WTC11 (cell line): Measurements from ENCODE around the gene RBFOX1. TPM values are rescaled to one million over a fixed set of nuclear protein-coding genes. Genes with fewer than 3 reads are reported as not detected.

ENCODE experiments used
- ATAC-seq: fragments of 200-7000 bp; cut with Tn5 transposase; 2 replicates; pipeline ENCODE4 v1.10.0; 2021; ENCODE audit warnings: mild to moderate bottlenecking, moderate library complexity
- CTCF ChIA-PET: fragments of 300-600 bp; sonication (Branson Sonifier 250); formaldehyde crosslinking; loops from one replicate; lab custom pipeline; 2021; ENCODE audit warnings: antibody characterized with exemption; lab: Charles Lee
- POLR2A ChIA-PET: fragments of 350-600 bp; sonication (Branson Sonifier 250); formaldehyde crosslinking; loops from one replicate; lab custom pipeline; 2021; ENCODE audit warnings: antibody characterized with exemption; lab: Charles Lee
- DNase-seq: peaks from one replicate; pipeline ENCODE4 v3.0.0; 2021; ENCODE audit warnings: low spot score
- H3K27ac Mint-ChIP-seq: 2 replicates; pipeline ENCODE4 v1.8.0; 2021; ENCODE audit warnings: mixed read lengths
- H3K27me3 Mint-ChIP-seq: 2 replicates; pipeline ENCODE4 v1.8.0; 2021; ENCODE audit warnings: low read depth, mild to moderate bottlenecking, moderate library complexity, mixed read lengths
- H3K36me3 Mint-ChIP-seq: 2 replicates; pipeline ENCODE4 v1.8.0; 2021; ENCODE audit warnings: mixed read lengths
- H3K4me1 Mint-ChIP-seq: 2 replicates; pipeline ENCODE4 v1.8.0; 2022; ENCODE audit warnings: mixed read lengths
- H3K4me3 Mint-ChIP-seq: 2 replicates; pipeline ENCODE4 v1.8.0; 2021; ENCODE audit warnings: mild to moderate bottlenecking, moderate library complexity, mixed read lengths
- H3K9me3 Mint-ChIP-seq: 2 replicates; pipeline ENCODE4 v1.8.0; 2021; ENCODE audit warnings: mixed read lengths
- ARID4B ChIP-seq: sonication (generic); formaldehyde crosslinking; IDR thresholded peaks from 2 replicates; pipeline ENCODE4 v1.8.0; 2023; ENCODE audit warnings: missing genetic modification reagents, mild to moderate bottlenecking, borderline replicate concordance
- ATF3 ChIP-seq: sonication (generic); formaldehyde crosslinking; conservative IDR thresholded peaks from 2 replicates; pipeline ENCODE4 v1.8.1; 2022; ENCODE audit warnings: mild to moderate bottlenecking, missing genetic modification reagents
- EMX1 ChIP-seq: fragments of 250-450 bp; sonication (Bioruptor Pico); IDR thresholded peaks from 2 replicates; pipeline ENCODE4 v1.8.0; 2021; ENCODE audit warnings: mild to moderate bottlenecking
- ERG ChIP-seq: fragments of 250-450 bp; sonication (Bioruptor Pico); IDR thresholded peaks from 2 replicates; pipeline ENCODE4 v1.8.0; 2021; ENCODE audit warnings: mild to moderate bottlenecking
- FOXP4 ChIP-seq: sonication (generic); formaldehyde crosslinking; IDR thresholded peaks from 2 replicates; pipeline ENCODE4 v1.8.0; 2022; ENCODE audit warnings: mild to moderate bottlenecking, missing genetic modification reagents
- HMGA2 ChIP-seq: fragments of 250-450 bp; sonication (Bioruptor Pico); IDR thresholded peaks from 2 replicates; pipeline ENCODE4 v1.4.0; 2021; ENCODE audit warnings: mild to moderate bottlenecking, moderate library complexity
- HMGXB4 ChIP-seq: sonication (generic); formaldehyde crosslinking; IDR thresholded peaks from 2 replicates; pipeline ENCODE4 v1.8.1; 2023; ENCODE audit warnings: mild to moderate bottlenecking, moderate library complexity, missing genetic modification reagents
- PREB ChIP-seq: sonication (generic); formaldehyde crosslinking; IDR thresholded peaks from 2 replicates; pipeline ENCODE4 v1.8.1; 2022; ENCODE audit warnings: mild to moderate bottlenecking, missing genetic modification reagents, moderate library complexity, borderline replicate concordance
- PRRX2 ChIP-seq: fragments of 250-450 bp; sonication (Bioruptor Pico); IDR thresholded peaks from 2 replicates; pipeline ENCODE4 v1.8.0; 2021; ENCODE audit warnings: mild to moderate bottlenecking
- SMAD4 ChIP-seq: sonication (generic); formaldehyde crosslinking; IDR thresholded peaks from 2 replicates; pipeline ENCODE4 v1.8.0; 2022; ENCODE audit warnings: mild to moderate bottlenecking, missing genetic modification reagents
- SP1 ChIP-seq: sonication (generic); formaldehyde crosslinking; conservative IDR thresholded peaks from 2 replicates; pipeline ENCODE4 v1.8.1; 2022; ENCODE audit warnings: missing genetic modification reagents
- ZBTB21 ChIP-seq: sonication (generic); formaldehyde crosslinking; IDR thresholded peaks from 2 replicates; pipeline ENCODE4 v1.8.1; 2023; ENCODE audit warnings: mild to moderate bottlenecking, missing genetic modification reagents, borderline replicate concordance
- ZNF121 ChIP-seq: sonication (generic); formaldehyde crosslinking; IDR thresholded peaks from 2 replicates; pipeline ENCODE4 v1.8.0; 2023; ENCODE audit warnings: missing genetic modification reagents
- ZNF219 ChIP-seq: sonication (generic); formaldehyde crosslinking; IDR thresholded peaks from 2 replicates; pipeline ENCODE4 v1.8.0; 2023; ENCODE audit warnings: missing genetic modification reagents, mild to moderate bottlenecking, borderline replicate concordance
- total RNA-seq: library from RNA; stranded (reverse); gene quantifications from 3 replicates; pipeline ENCODE4 v1.2.3, GENCODE V29; 2021

RBFOX1 gene
- total RNA-seq, 1 experiment from 2014 or later = 1.1 TPM

GRCh38 chr16:7709186-7709585 lies 376.5 kb downstream of the RBFOX1 start (continued):
- no peak for TF ChIP-seq HMGXB4 (CRISPR knock-in tag)

GRCh38 chr16:7713244-7713643 lies 380.6 kb downstream of the RBFOX1 start:
- TF ChIP-seq HMGA2 (CRISPR knock-in tag) (no peak), ZNF219 (CRISPR knock-in tag) (no peak), ERG (CRISPR knock-in tag) (no peak), ARID4B (CRISPR knock-in tag) (no peak), ATF3 (CRISPR knock-in tag) (no peak), FOXP4 (CRISPR knock-in tag) (no peak), PRRX2 (CRISPR knock-in tag) (no peak), SMAD4 (CRISPR knock-in tag) (no peak), ZBTB21 (CRISPR knock-in tag) (no peak), PREB (CRISPR knock-in tag) (no peak), SP1 (CRISPR knock-in tag) (no peak), EMX1 (CRISPR knock-in tag) (no peak), ZNF121 (no peak)
- H3K4me1 Mint-ChIP-seq = peaks cover 22% of the 10 kb centered on the region
- ChIA-PET CTCF (no interaction called here), POLR2A (no interaction called here)
- peaks cover 12% of the 10 kb centered on the region for H3K36me3 Mint-ChIP-seq
- no peak for DNase-seq
- H3K27me3 Mint-ChIP-seq = no peaks in the 10 kb centered on the region; the same call in 1 of the 2 replicates
- H3K27ac Mint-ChIP-seq = no peak overlapping the region
- ATAC-seq = no peak
- no peak overlapping the region for H3K4me3 Mint-ChIP-seq
- peaks cover 21% of the 10 kb centered on the region for H3K9me3 Mint-ChIP-seq
